HT-29 (cell line): Measurements from ENCODE around the gene TBX10. TPM values are rescaled to one million over a fixed set of nuclear protein-coding genes. Genes with fewer than 3 reads are reported as not detected.
"Not testable (repeated sequence)": the region's sequence is repeated elsewhere in the genome, so short reads cannot be mapped to it uniquely, and the experiment has no call there.

Experiments used
- DNase-seq: peaks from one replicate; pipeline ENCODE4 v3.0.0-alpha.2; 2015; ENCODE audit warnings: low spot score
- total RNA-seq: library from RNA; depleted of rRNA; stranded (reverse); fragments of >200 nt; shearing (Covaris generic); gene quantifications from 2 replicates; pipeline ENCODE4 v1.2.3, GENCODE V29; 2014

TBX10 gene
- total RNA-seq, 1 experiment from 2014 or later = 5.4 TPM

DNA sequence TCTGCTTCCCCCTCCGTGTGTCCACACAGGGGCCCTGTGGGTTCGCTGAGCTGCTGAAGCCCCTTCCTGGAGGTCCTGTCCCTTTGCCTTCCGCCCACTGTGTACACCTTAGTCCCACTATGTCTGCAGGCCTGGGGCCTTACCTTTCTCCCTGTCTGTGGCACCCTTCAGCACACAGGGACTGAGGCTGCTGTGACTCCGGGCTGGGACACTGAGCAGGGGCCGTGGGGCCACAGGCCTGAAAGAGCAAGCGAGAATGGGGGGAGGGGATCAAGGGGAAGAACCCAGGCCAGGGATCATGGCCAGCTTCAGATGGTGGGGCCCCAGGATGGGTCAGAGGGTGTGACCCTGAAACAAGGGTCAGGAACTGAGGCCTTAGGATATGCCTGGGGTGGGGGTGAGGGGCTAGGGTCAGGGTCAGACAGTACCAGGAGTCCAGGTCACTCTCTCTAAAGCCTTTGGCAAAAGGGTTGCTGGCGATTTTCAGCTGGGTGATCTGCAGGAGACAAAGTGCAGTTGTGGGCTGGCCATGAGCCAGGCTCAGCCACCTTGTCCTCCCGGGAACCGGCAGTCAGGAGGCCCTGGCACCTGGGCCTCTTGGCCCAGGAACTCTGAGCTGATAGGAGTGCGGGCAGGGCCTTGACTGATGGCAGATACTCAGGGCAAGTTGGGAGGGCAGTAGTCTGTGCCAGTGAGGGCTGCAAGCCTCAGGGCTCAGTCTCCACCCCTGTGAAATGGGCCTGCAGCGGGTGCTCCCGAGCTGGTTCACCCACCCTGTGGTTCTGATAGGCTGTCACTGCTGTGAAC is 7.2 kb downstream of the TBX10 start:
- peak; percentile 79 for DNase-seq

DNA sequence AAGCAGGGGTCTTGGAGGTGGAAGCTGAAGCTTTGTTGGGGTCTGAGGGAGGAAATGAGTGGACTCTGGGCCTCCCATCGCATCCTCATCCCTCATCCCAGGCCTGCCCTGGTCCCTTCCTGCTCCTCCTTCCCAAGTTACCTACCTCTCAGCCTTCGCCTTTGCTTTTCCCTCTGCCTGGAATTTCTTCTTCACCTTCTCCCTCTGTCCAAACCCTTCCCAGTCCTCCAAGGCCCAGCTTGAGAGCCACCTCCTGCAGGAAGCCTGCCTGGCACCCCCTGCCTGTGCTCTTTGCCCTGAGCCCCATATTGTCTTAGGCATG is 7.7 kb downstream of the TBX10 start:
- DNase-seq = no peak

DNA sequence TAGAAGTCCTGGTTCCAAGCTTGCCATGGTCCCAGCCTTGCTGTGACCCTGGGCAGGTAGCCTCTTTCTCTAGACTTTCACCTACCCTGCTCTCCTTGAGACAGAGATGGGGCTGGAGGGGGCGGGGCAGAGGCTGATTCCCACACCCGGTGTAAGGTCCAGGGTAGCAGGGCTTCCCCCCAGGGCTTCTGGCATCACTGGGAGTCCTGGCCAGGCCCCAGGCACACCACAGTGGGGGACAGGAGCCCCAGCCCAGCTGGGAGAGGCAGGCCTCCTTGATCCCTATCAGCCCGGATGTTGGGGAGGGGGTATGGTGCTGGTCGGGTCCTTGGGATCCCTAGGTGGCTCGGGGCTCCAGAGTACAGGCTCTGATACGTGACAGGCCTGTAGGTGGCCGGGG is 8.2 kb downstream of the TBX10 start:
- no peak for DNase-seq

DNA sequence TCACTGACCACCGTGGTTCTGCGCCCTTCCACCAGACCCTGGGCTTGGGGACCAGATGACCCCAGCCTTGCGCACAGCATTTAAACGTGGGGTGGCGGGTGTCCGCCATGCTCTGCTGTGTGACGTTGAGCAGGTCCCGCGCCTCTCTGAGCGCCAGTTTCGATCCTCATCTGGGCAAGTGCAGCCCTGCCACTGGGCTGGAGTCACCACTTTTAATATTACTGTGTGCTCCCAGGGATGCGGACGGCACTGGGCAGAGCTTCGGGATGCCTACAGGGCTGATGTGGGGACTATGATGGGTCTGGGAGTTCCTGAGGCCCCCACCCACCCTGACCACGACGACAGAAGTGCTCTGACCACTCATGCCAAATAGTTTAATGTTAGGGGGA is 8.6 kb downstream of the TBX10 start:
- no peak for DNase-seq

DNA sequence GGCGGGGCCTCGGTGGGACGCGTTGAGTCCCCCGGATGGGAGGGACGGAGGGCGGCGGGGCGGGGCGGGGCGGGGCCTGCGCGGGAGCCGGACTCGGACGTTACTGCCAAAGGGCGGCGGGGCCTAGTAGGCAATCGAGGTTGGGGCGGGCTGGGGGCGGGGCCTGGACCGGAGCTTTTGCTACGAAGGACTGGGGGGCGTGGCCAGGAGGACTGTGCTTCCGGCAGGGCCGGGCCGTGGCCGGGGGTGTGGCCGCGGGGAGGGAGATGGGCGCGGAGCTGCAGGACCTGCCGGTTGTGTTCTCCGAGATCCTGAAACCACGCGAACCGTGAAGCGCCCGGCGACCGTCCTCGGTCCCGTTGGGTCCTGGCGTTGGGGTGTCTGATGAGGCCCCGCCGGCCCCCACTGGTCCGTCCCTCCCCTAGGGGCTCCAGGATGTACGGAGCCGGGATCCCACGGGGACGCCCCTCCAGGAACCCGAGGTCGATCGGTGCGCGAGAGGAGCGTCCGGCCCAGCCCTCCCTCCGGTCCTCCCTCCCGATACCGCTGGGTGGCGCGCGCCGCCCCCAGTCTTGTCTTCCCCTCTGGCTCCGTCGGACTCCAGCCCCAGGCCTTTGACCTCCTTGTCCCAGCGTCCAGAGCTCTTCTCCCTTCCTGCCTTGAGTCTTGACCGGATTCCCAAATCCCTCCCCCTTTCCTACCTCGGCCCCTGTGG is 9.2 kb downstream of the TBX10 start:
- DNase-seq = peak; percentile 99

DNA sequence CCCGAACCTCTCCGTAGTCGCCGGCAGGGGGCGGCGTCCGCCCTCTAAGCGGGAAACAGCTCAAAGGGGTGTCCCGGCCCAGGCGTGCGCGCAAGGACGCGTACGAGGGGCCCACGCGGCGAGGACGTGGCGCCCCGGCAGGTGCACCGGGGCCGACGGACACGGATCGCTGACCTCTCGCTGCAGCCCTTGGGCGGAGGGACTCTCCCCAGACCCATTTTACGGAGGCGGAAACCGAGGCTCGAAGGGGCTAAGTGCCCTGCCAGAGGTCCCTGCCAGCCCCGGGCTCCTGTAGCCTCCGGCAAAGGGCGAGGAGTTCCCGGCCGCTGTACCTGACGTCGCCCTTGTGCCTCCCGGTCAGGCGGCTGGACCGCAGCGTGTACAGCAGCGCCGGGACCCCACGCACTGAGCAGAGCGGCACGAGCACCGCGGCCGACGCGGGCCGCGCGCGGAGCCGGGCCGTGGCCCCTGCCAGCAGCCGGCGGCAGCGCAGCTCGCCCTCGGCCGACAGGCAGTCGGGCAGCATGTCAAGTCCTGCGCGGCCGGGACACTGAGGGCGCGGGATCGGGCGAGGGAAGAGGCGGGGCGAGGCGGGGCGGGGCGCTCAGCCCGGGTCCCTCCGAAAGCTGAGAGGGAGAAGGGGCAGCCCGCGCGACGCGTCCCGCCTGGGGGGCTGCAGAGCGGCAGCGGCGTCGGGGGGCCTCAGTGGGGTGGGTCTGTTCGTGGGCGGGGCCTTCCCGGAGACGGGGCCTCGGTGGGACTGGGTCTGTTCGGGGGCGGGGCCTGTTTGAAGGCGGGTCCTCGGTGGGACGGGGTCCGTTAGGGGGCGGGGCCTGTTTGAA is 10.0 kb downstream of the TBX10 start, which contains the start of gene NUDT8:
Gene NUDT8 (minus strand): TSS at position 552 of the 842 bp plus-strand sequence. CDS start 26 bp downstream, at position 526.
- DNase-seq = peak; percentile 91

DNA sequence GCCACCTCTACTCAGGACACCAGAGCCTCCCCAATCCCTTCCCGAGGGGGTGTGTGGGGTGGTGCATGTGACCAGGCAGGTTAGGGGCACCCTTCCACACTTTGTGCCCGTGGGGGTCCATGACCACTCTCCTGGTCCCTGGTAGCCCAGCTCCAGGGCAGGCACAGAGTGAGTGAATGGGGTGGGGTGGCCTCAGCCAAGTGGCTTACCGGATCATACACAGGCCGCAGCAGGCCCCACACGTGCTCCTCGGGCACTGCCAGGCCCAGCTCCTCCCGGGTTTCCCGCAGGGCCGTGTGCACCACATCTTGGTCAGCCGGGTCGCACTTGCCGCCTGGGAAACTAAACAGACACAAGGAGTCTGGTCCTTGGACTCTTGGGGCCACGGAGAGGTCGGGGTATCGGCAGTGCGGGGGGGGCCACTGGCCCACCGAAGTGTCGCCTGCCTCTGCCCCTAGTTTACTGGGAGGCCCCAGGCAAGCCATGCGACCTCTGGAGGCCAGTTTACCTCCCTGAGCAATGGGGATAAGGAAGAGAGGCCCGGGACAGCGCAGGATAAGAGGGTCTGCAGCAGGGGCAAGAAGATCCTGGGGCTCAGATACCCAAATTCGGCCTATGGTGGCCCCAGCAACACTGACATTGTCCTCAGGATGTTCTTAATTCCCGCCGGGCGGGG is 10.7 kb downstream of the TBX10 start:
- no peak for DNase-seq

DNA sequence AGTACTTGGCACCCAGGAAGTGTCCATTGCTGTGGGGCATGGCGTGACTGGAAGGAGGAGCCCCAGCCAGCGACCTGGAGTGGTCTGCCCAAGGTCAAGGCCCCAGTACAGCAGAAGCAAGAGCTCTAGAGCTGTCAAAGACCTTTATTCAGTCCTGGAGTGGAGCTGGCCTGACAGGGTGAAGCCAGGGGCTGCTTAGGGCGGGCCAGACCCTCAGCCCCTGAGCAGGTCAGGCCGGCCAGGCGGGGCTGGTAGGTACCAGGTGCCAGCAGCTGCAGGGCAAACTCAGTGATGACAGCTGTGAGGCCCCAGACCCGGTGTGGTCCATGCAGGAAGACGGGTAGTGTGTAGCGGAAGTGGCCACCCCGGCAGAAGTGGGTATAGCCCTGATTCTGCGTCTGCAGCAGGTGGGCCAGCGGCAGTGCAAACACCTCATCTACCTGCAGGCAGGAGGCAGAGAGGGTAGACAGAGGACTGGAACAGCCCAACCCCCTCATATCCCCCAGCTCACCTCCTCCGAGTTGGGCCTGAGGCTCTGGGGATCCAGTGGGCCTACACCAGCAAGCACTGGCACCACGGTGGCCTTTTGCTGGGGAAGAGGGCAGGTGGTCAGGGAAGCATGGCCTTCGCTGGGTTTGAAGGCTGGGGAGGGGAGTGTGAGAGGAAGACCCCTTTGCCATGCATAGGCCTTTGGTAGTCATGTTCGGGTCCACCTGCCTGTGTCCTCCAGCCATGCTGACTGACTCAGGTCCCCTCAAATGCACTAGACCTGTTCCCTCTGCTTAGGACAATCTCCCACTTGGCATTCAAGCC is 11.5 kb downstream of the TBX10 start:
- DNase-seq = no peak

DNA sequence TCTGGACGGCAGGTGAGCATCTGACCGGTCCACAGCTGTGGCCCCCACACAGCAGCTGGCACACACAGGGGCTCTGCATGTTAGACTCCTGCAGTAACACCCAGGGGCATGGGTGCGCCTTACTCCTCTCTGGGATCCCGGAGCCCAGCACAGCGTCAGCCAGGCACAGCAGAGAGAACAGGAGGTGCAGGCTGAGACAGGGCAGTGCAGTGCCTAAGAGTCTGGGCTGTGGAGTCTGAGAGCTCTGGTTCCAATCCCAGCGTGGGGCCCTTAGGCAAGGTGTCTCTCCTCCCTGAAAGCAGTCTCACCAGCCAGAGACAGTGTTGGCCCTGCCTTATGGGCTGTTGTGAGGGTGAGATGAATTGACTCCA is 12.1 kb downstream of the TBX10 start:
- DNase-seq = no peak

DNA sequence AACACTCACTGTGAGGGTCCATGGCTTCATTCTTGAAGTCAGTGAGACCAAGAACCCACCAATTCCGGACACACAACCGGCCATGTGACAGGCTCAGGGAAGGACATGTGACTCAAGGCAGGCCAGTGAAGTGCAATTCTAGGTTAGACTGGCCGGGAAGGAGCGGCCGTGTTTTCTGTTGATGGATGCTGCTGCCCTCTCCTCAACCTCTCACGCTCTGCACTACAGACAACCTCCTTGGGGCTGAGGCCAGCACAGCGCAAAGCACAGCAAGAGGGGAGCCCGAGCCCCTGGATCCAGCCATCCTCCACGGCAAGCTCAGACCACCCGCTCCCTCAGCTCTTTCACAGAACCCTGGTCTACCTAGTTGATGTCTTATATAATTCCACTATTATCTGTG is 12.6 kb downstream of the TBX10 start:
- DNase-seq = no peak

DNA sequence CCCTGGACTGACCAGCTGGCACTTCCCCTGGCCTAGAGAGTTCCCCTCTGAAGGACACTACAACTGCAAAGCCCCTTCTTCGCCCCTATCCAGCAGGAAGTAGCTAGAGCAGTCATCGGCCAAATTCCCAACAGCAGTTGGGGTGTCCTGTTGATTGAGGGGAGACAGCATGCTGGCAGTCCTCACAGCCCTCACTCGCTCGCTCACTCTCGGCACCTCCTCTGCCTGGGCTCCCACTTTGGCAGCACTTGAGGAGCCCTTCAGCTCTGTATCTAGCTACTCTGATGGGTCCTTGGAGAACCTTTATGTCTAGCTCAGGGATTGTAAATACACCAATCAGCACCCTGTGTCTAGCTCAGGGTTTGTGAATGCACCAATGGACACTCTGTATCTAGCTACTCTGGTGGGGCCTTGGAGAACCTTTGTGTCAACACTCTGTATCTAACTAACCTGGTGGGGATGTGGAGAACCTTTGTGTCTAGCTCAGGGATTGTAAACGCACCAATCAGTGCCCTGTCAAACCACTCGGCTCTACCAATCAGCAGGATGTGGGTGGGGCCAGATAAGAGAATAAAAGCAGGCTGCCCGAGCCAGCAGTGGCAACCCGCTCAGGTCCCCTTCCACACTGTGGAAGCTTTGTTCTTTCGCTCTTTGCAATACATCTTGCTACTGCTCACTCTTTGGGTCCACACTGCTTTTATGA is 13.3 kb downstream of the TBX10 start:
- not testable (repeated sequence) for DNase-seq

DNA sequence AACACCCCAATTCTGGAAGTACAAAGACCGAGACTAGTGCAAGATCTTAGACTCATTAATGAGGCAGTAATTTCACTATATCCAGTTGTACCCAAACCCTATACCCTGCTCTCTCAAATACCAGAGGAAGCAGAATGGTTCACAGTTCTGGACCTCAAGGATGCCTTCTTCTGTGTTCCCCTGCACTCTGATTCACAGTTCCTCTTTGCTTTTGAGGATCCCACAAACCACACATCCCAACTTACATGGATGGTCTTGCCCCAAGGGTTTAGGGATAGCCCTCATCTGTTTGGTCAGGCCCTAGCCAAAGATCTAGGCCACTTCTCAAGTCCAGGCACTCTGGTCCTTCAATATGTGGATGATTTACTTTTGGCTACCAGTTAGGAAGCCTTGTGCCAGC is 15.8 kb downstream of the TBX10 start:
- DNase-seq = not testable (repeated sequence)

DNA sequence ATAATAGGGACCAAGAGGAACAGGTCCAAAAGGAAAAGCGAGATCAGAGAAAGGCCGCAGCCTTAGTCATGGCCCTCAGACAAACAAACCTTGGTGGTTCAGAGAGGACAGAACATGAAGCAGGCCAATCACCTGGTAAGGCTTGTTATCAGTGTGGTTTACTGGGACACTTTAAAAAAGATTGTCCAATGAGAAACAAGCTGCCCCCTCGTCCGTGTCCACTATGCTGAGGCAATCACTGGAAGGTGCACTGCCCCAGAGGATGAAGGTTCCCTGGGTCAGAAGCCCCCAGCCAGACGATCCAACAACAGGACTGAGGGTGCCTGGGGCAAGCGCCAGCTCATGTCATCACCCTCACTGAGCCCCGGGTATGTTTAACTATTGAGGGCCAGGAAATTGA is 16.7 kb downstream of the TBX10 start:
- not testable (repeated sequence) for DNase-seq

DNA sequence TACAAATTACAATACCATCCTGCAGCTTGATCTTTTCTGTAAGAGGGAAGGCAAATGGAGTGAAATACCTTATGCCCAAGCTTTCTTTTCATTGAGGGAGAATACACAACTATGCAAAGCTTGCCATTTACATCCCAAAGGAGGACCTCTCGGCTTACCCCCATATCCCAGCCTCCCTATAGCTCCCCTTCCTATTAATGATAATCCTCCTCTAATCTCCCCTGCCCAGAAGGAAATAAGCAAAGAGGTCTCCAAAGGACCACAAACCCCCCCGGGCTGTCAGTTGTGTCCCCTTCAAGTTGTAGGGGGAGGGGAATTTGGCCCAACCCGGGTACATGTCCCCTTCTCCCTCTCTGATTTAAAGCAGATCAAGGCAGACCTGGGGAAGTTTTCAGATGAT is 17.6 kb downstream of the TBX10 start:
- DNase-seq = not testable (repeated sequence)

DNA sequence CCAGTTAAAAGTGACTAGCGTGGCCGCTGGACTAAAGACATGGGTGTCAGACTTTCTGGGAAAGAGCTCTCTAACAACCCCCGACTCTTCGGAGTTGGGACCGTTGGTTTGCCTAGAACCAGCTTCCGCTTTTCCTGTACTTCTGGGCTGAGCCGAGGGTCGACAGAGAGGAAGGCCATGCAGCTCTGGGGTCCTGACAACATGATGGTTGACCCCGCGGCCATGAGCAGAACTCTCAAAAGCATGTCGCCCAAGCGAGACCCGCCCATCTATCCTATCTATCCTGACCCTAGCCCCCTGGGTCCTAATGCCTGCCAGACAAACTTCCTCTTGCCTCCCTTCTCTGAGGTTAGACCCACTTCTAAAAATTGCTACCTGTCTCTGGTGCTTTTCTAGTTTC is 18.9 kb downstream of the TBX10 start:
- not testable (repeated sequence) for DNase-seq

DNA sequence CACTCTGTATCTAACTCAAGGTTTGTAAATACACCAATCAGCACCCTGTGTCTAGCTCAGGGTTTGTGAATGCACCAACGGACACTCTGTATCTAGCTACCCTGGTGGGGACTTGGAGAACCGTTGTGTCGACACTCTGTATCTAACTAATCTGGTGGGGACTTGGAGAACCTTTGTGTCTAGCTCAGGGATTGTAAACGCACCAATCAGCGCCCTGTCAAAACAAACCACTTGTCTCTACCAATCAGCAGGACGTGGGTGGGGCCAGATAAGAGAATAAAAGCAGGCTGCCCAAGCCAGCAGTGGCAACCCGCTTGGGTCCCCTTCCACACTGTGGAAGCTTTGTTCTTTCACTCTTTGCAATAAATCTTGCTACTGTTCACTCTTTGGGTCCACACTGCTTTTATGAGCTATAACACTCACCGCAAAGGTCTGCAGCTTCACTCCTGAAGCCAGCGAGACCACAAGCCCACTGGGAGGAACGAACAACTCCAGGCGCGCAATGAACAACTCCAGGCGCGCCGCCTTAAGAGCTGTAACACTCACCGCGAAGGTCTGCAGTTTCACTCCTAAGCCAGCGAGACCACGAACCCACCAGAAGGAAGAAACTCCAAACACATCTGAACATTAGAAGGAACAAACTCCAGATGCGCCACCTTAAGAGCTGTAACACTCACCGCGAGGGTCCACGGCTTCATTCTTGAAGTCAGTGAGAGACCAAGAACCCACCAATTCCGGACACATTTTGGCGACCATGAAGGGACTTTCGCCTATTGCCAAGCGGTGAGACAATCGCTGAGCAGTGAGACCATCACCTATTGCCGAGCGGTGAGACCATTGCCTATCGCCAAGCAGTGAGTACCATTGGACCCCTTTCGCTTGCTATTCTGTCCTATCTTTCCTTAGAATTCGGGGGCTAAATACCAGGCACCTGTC is 19.6 kb downstream of the TBX10 start:
- DNase-seq = not testable (repeated sequence)

DNA sequence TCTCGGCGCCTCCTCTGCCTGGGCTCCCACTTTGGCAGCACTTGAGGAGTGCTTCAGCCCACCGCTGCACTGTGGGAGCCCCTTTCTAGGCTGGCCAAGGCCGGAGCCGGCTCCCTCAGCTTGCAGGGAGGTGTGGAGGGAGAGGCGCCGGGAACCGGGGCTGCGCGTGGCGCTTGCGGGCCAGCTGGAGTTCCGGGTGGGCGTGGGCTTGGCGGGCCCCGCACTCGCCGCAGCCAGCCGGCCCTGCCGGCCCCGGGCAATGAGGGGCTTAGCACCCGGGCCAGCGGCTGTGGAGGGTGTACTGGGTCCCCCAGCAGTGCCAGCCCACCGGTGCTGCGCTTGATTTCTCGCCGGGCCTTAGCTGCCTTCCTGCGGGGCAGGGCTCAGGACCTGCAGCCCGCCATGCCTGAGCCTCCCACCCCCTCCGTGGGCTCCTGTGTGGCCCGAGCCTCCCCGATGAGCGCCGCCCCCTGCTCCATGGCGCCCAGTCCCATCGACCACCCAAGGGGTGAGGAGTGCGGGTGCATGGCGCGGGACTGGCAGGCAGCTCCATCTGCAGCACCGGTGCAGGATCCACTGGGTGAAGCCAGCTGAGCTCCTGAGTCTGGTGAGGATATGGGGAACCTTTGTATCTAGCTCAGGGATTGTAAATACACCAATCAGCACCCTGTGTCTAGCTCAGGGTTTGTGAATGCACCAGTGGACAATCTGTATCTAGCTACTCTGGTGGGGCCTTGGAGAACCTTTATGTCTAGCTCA is 20.5 kb downstream of the TBX10 start:
- not testable (repeated sequence) for DNase-seq

DNA sequence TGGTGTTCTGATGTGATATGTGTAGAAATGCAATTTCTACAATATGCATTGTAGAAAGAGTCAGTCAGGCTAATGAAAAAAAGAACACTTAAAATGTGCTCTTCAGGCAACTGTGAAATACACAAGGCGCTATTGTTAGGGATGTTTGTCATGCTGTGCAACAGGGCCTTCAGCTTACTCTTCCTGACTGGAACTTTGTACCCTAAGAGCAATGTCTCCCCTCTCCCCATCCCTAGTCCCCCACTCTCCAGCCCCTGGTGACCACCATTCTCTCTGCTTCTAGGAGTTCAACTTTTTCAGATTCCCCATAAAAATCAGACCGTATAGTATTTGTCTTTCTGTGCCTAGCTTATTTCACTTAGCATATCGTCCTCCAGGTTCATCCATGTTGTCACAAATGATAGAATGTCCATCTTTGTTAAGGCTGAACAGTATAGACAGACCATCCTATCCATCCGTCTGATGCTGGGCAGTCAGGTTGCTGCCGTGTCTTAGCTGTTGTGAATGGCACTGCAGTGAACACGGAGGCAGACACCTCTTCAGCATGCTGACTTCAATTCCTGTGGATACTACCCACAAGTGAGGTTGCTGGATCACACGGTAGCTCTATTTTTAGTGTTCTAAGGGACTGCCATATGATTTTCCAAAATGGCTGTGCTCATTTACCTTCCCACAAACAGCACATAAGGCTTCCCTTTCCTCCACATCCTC is 22.2 kb downstream of the TBX10 start:
- no peak for DNase-seq
